ENCODE measurements around the gene ZSCAN10. TPM values are rescaled to one million over a fixed set of nuclear protein-coding genes. Genes with fewer than 3 reads are reported as not detected.

ZSCAN10 gene
- total RNA-seq (2021; ENCODE audit: unreplicated experiment) (0.76 TPM), Bru-seq, nascent RNA (percentile 9 among the genes with signal in this experiment), BruChase-seq, experiment 1, labeled RNA remaining after a 6-hour chase (percentile 27 among the genes with signal in this experiment), BruChase-seq, experiment 2, labeled RNA remaining after a 2-hour chase (percentile 13 among the genes with signal in this experiment)
- polyA plus RNA-seq (2012) = 0.08 and 0.10 TPM in 2 replicates
- long read RNA-seq = 0 reads

DNA sequence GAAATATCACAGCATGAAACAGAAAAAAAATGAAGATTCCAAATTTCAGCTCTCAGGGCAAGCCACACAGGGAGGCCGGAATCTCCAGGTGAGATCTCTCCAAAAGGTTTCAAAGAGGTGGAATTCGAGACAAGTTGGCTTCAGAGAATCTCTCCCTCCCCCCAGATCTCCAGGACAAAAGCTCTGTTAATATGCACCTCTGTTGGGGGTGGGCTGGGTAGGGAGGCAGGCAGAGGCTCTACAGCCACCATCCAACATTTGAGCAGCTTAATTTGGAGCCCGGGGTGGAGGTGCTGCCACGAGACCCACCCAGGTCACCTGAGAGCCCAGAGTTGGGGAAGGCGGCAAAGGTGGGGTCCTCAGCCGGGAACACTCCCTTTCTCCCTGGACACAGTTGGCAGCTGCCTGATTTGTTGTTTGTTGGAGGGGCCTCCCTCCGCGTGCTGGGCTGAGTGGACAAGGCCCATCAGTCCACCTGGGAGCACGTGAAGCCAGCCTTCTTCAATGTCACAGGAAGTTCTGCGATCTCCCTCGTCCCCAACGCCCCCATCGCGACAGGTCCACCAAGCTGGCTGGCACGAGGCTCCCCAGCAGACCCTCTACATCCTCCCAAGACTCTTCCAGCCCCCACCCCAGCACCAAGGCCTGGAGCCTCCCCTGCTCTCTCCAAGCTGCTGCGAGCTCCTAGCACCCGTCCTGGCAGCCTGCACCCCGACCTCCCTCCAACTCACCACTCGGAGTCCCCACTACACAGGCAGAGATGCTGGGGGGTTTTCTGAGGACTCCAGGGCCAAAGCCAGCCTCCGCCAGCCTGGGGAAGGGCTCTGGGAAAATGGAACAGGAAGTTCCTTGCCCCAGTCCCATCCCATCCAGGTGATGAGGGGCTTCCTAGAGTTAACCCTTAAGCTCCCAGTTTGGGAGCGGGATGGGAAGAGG lies at the start of gene ZSCAN10:
Gene ZSCAN10 (minus strand): TSS at position 836 of the 936 bp plus-strand sequence. CDS start 6,357 bp downstream, outside the sequence.
- no peaks in the 10 kb centered on the region for H3K36me3 ChIP-seq (ENCODE audit: control insufficient read depth in 1 of 2, insufficient read depth in 2 of 2, low read length in 2 of 2)
- H3K9me3 ChIP-seq (ENCODE audit: control insufficient read depth in 1 of 2, insufficient read depth in 1 of 2, low read depth in 1 of 2, low read length in 2 of 2) = no peaks in the 10 kb centered on the region
- ATAC-seq (no peak), DNase-seq (ENCODE audit: low read depth, low spot score) (no peak)
- ChIA-PET POLR2A (interaction anchor here (1.0 kb wide), 1 partner anchor 79 kb away, joined by 3 read pairs; the partner anchor contains the start of gene TNFRSF12A), RAD21 (ENCODE audit: low non-redundant PET in 1 of 2, low total read pairs in 2 of 2, uncharacterized antibody in 2 of 2, unreplicated experiment in 2 of 2) (no interaction called here), CTCF (interaction anchor here (1.6 to 3.0 kb wide), 2 partner anchors 11 to 31 kb away, joined by 3 to 8 read pairs; no protein-coding TSS in a partner anchor)
- BruUV-seq (replicated peaks) = no TSS peak
- no peaks in the 10 kb centered on the region for H3K9me2 ChIP-seq (ENCODE audit: insufficient read depth)
- no peaks in the 10 kb centered on the region for H4K20me1 ChIP-seq (ENCODE audit: insufficient read depth)
- H3K9ac ChIP-seq (ENCODE audit: low read length) = no peak within 1 kb of the TSS
- no peak for TF ChIP-seq SIN3A (IDR thresholded peaks at IDR 0.05; ENCODE audit: low read depth)
- TF ChIP-seq CBX3 (IDR thresholded peaks at IDR 0.05; ENCODE audit: low read depth) = no peak
- TF ChIP-seq YY1 (IDR thresholded peaks at IDR 0.05; ENCODE audit: extremely low read depth, insufficient replicate concordance, low read depth, low read length) = no peak
- no peak for TF ChIP-seq EZH2phosphoT487 (IDR thresholded peaks at IDR 0.05; ENCODE audit: borderline replicate concordance)
- TF ChIP-seq EGR1 (IDR thresholded peaks at IDR 0.05; ENCODE audit: low read depth) = no peak
- peaks cover 16 to 28% of the 10 kb centered on the region in 2 experiments for H3K4me1 ChIP-seq (ENCODE audit: control insufficient read depth in 1 of 2, insufficient read depth in 2 of 2, low read length in 2 of 2)
- H3K27ac ChIP-seq (ENCODE audit: low read depth, low read length) = peak within 1 kb of the TSS; percentile 46; the same call in 1 of the 2 replicates
- H3K4me3 ChIP-seq (replicated peaks in 1 of 2; ENCODE audit: low read depth in 1 of 2, low read length in 2 of 2) = 0 out of 4 replicates have a peak within 1 kb of the TSS, but pooled peaks of 1 of the 2 experiments have one; percentile 29
- no peak within 1 kb of the TSS for H2AFZ ChIP-seq (ENCODE audit: low read depth, low read length, poor library complexity, severe bottlenecking)
- no peaks in the 10 kb centered on the region for H3K79me2 ChIP-seq (ENCODE audit: insufficient read depth, low read length)
- no peaks in the 10 kb centered on the region for H3K27me3 ChIP-seq (ENCODE audit: insufficient read depth, low read length)
- peak within 1 kb of the TSS; percentile 67 for H3K4me2 ChIP-seq (ENCODE audit: low read length)
- intact Hi-C loops (cut with micrococcal nuclease) = no loop called here

All from HCT116 (cell line).